HepG2 (cell line): ENCODE measurements around the gene NBEA. TPM values are rescaled to one million over a fixed set of nuclear protein-coding genes. Genes with fewer than 3 reads are reported as not detected.

Experiments
- ATAC-seq: fragments of 200-7000 bp; cut with Tn5 transposase; 3 replicates; pipeline ENCODE4 v1.9.1; 2020; ENCODE audit warnings: mild to moderate bottlenecking, moderate library complexity
- BruUV-seq: library from RNA; stranded (reverse); fragments of 400-500 nt; replicated peaks from 2 replicates; lab custom pipeline; 2021; lab: Mats Ljungman, UMichigan
- CTCF ChIA-PET: fragments of 300-600 bp; formaldehyde crosslinking; extraction: SDS; loops from one replicate; lab custom pipeline; 2021; ENCODE audit warnings: low total read pairs, inconsistent platforms, low intra/inter-chr PET ratio; lab: Yijun Ruan, JAX
- POLR2A ChIA-PET: fragments of 350-600 bp; sonication (Branson Sonifier 250); formaldehyde crosslinking; loops from one replicate; lab custom pipeline; 2020; ENCODE audit warnings: antibody characterized with exemption, inconsistent platforms; lab: Yijun Ruan, JAX
- DNase-seq: peaks from one replicate; pipeline ENCODE4 v3.0.0-alpha.2; 2015; ENCODE audit warnings: low spot score
- FAIRE-seq: peaks from 3 replicates; lab custom pipeline; 2011; peaks lifted over from hg19 to GRCh38; lab: Jason Lieb, UNC
- H2AFZ ChIP-seq: one replicate; pipeline ENCODE4 v1.6.1; 2011; ENCODE audit warnings: low read length, inconsistent platforms
- H3K27ac ChIP-seq: fragments of 300-600 bp; 3 replicates; pipeline ENCODE4 v1.8.0; 2011; ENCODE audit warnings: mixed run types, mild to moderate bottlenecking, mixed read lengths, low read length, inconsistent platforms; ENCODE audit not compliant: insufficient read depth; ENCODE audit errors: extremely low read length
- H3K27me3 ChIP-seq, 2 experiments: fragments of 200-600 bp in 1 of 2; 2 replicates in 1 of 2; 3 replicates in 1 of 2; pipeline versions ENCODE4 v1.6.0 to v1.8.0; 2011; ENCODE audit warnings: low read length in 2 of 2, mild to moderate bottlenecking in 2 of 2, moderate library complexity in 2 of 2, inconsistent platforms in 1 of 2; ENCODE audit not compliant: insufficient read depth in 2 of 2, control insufficient read depth in 1 of 2
- H3K36me3 ChIP-seq, 2 experiments: fragments of 200-600 bp in 1 of 2; replicated peaks in 1 of 2; 2 replicates in 1 of 2; 3 replicates in 1 of 2; pipeline versions ENCODE4 v1.5.1 to v1.8.0; 2011; ENCODE audit warnings: low read length in 2 of 2, inconsistent platforms in 1 of 2; ENCODE audit not compliant: insufficient read depth in 2 of 2, control insufficient read depth in 1 of 2
- H3K4me1 ChIP-seq: 2 replicates; pipeline ENCODE4 v1.5.1; 2012; ENCODE audit warnings: low read length, inconsistent platforms; ENCODE audit not compliant: insufficient read depth
- H3K4me2 ChIP-seq: 2 replicates; pipeline ENCODE4 v1.6.0; 2011; ENCODE audit warnings: low read depth, low read length, inconsistent platforms
- H3K4me3 ChIP-seq, 3 experiments: fragments of 200-600 bp in 1 of 3; sonication (generic), shearing (Covaris generic) in 1 of 3; replicated peaks in 1 of 3; 2 replicates each; pipeline ENCODE4 v1.5.1; 2011 to 2016; ENCODE audit warnings: low read length in 3 of 3, inconsistent platforms in 2 of 3, low read depth in 2 of 3, mild to moderate bottlenecking in 2 of 3, control low read depth in 1 of 3, mixed read lengths in 1 of 3; ENCODE audit not compliant: insufficient read depth in 1 of 3
- H3K79me2 ChIP-seq: one replicate; pipeline ENCODE4 v1.6.1; 2011; ENCODE audit warnings: low read length, inconsistent platforms; ENCODE audit not compliant: insufficient read depth
- H3K9ac ChIP-seq: 2 replicates; pipeline ENCODE4 v1.6.0; 2011; ENCODE audit warnings: mild to moderate bottlenecking, low read depth, low read length, inconsistent platforms; ENCODE audit not compliant: insufficient read depth
- H3K9me3 ChIP-seq: 2 replicates; pipeline ENCODE4 v1.5.1; 2012; ENCODE audit warnings: mild to moderate bottlenecking, low read length
- H4K20me1 ChIP-seq: 2 replicates; pipeline ENCODE4 v1.6.0; 2011; ENCODE audit warnings: inconsistent platforms, mild to moderate bottlenecking, low read length, moderate library complexity; ENCODE audit not compliant: insufficient read depth
- BRCA1 ChIP-seq: sonication (generic); formaldehyde crosslinking; IDR thresholded peaks from 2 replicates; pipeline ENCODE4 v1.4.0; 2020; ENCODE audit warnings: missing genetic modification reagents
- GFI1 ChIP-seq: sonication (generic); formaldehyde crosslinking; IDR thresholded peaks from 2 replicates; pipeline ENCODE4 v1.5.0; 2020; ENCODE audit warnings: missing genetic modification reagents, mild to moderate bottlenecking, borderline replicate concordance
- HHEX ChIP-seq: IDR thresholded peaks from 2 replicates; pipeline ENCODE4 v1.6.1; 2016; ENCODE audit warnings: control low read depth
- JUND ChIP-seq: sonication (generic); formaldehyde crosslinking; IDR thresholded peaks from 2 replicates; pipeline ENCODE4 v1.8.0; 2022; ENCODE audit warnings: mild to moderate bottlenecking, missing genetic modification reagents
- NAIF1 ChIP-seq: sonication (generic); formaldehyde crosslinking; IDR thresholded peaks from 2 replicates; pipeline ENCODE4 v1.5.0; 2020; ENCODE audit warnings: mild to moderate bottlenecking, missing genetic modification reagents, borderline replicate concordance
- PPARG ChIP-seq: conservative IDR thresholded peaks from 2 replicates; pipeline ENCODE4 v1.6.1; 2016; ENCODE audit warnings: missing biosample characterization, missing genetic modification reagents
- SKI ChIP-seq: fragments of 450-650 bp; IDR thresholded peaks from one replicate; pipeline ENCODE4 v1.6.1; 2018; ENCODE audit warnings: mild to moderate bottlenecking; ENCODE audit not compliant: partially characterized antibody
- THAP11 ChIP-seq: IDR thresholded peaks from 2 replicates; pipeline ENCODE4 v1.6.1; 2016; ENCODE audit warnings: missing biosample characterization, missing genetic modification reagents
- ZFP90 ChIP-seq: sonication (generic); formaldehyde crosslinking; IDR thresholded peaks from 2 replicates; pipeline ENCODE4 v1.8.0; 2022; ENCODE audit warnings: missing genetic modification reagents, mild to moderate bottlenecking, inconsistent platforms, borderline replicate concordance
- ZFY ChIP-seq: sonication (generic); formaldehyde crosslinking; IDR thresholded peaks from 2 replicates; pipeline ENCODE4 v1.4.0; 2020; ENCODE audit warnings: missing genetic modification reagents
- ZNF589 ChIP-seq: sonication (generic); formaldehyde crosslinking; conservative IDR thresholded peaks from 2 replicates; pipeline ENCODE4 v1.8.0; 2022; ENCODE audit warnings: mild to moderate bottlenecking, moderate library complexity, missing genetic modification reagents
- WGBS: methylation state at CpG from one replicate; pipeline ENCODE4 v1.1.6; 2017; ENCODE audit warnings: low lambda C conversion rate; 5-methylcytosine and 5-hydroxymethylcytosine counted together
- in situ Hi-C: cut with HindIII; loops from 2 replicates; pipeline ENCODE4 v1.10.0; 2017; ENCODE audit warnings: low pct_unique_long_range_greater_than_20kb; ENCODE audit not compliant: extremely low pct_ligation_motif_present
- intact Hi-C: fragments of 100-400 bp; cut with micrococcal nuclease; formaldehyde crosslinking; loops from one replicate; pipeline ENCODE4 v1.10.0; 2022; ENCODE audit not compliant: unreplicated experiment
- polyA plus RNA-seq, 8 experiments: library from polyadenylated mRNA; depleted of rRNA in 3 of 8; stranded (reverse) in 7 of 8; unstranded in 1 of 8; fragments of >200 nt; fragmentation: Illumina TruSeq in 4 of 8; extraction: Trizol in 4 of 8; gene quantifications; 2 replicates each; pipeline versions ENCODE4 v1.2.1 to v1.2.3, GENCODE V29; 2011 to 2016; ENCODE audit warnings: low read depth in 4 of 8, missing spikeins in 1 of 8, mixed read lengths in 1 of 8; ENCODE audit not compliant: insufficient read depth in 1 of 8
- total RNA-seq, 5 experiments: library from RNA; depleted of rRNA; stranded (reverse); fragments of >200 nt; fragmentation: Illumina TruSeq; extraction: Trizol; gene quantifications; 2 replicates each; pipeline ENCODE4 v1.2.3, GENCODE V29; 2016; ENCODE audit warnings: low read depth in 1 of 5
- TF ChIP-seq, protein P1 (sequence below): sonication (generic); formaldehyde crosslinking; IDR thresholded peaks from 2 replicates; pipeline ENCODE4 v1.4.0; 2020; ENCODE audit warnings: mild to moderate bottlenecking, low read depth, missing genetic modification reagents
- TF ChIP-seq, protein P2 (sequence below): sonication (generic); formaldehyde crosslinking; IDR thresholded peaks from 2 replicates; pipeline ENCODE4 v1.5.0; 2020; ENCODE audit warnings: mild to moderate bottlenecking, missing genetic modification reagents, borderline replicate concordance
- TF ChIP-seq, protein P3 (sequence below): sonication (generic); formaldehyde crosslinking; IDR thresholded peaks from 2 replicates; pipeline ENCODE4 v1.9.0; 2021; ENCODE audit warnings: missing genetic modification reagents, mild to moderate bottlenecking, borderline replicate concordance
- TF ChIP-seq, protein P4 (sequence below): sonication (generic); formaldehyde crosslinking; IDR thresholded peaks from 2 replicates; pipeline ENCODE4 v1.5.0; 2020; ENCODE audit warnings: missing genetic modification reagents

The NBEA gene
- total and polyA plus RNA-seq, 2 of the 13 experiments (the other 11 are each of a cell fraction or from before 2014, with no cell fraction given): 2.7 to 2.8 TPM

DNA sequence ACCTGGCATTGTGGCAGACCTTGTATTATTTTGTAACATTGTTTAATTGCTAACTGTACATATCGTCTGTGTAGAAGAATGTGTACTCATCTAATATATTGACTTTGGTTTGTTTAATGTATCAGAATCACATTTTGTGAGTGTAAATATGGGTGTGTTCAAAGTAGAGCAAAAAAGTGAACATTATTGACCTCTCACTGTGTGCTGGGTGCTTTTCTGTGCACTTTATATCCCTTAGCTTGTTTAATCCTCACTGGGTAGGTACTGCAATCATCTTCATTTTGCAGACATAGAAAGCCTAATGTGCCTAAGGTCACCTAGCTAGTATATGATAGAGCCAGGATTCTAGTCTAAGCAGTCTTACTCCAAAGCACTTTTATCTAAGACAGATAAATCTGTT is 289.4 kb downstream of the NBEA start:
- Histone ChIP-seq H3K36me3 (no peaks in the 10 kb centered on the region), H3K4me1 (no peaks in the 10 kb centered on the region), H3K4me2 (no peak overlapping the region), H3K27me3 (no peaks in the 10 kb centered on the region), H3K9ac (no peak overlapping the region), H4K20me1 (no peaks in the 10 kb centered on the region), H2AFZ (no peak overlapping the region), H3K4me3 (no peak overlapping the region), H3K79me2 (no peaks in the 10 kb centered on the region), H3K9me3 (no peaks in the 10 kb centered on the region), H3K27ac (no peak overlapping the region)
- intact Hi-C loops (no loop called here), in situ Hi-C loops (no loop called here)
- TF ChIP-seq, protein P1, sequence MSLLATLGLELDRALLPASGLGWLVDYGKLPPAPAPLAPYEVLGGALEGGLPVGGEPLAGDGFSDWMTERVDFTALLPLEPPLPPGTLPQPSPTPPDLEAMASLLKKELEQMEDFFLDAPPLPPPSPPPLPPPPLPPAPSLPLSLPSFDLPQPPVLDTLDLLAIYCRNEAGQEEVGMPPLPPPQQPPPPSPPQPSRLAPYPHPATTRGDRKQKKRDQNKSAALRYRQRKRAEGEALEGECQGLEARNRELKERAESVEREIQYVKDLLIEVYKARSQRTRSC: no peak
- TF ChIP-seq ZNF589 (CRISPR knock-in tag) (no peak), BRCA1 (CRISPR knock-in tag) (no peak), ZFP90 (CRISPR knock-in tag) (no peak)
- TF ChIP-seq, protein P2, sequence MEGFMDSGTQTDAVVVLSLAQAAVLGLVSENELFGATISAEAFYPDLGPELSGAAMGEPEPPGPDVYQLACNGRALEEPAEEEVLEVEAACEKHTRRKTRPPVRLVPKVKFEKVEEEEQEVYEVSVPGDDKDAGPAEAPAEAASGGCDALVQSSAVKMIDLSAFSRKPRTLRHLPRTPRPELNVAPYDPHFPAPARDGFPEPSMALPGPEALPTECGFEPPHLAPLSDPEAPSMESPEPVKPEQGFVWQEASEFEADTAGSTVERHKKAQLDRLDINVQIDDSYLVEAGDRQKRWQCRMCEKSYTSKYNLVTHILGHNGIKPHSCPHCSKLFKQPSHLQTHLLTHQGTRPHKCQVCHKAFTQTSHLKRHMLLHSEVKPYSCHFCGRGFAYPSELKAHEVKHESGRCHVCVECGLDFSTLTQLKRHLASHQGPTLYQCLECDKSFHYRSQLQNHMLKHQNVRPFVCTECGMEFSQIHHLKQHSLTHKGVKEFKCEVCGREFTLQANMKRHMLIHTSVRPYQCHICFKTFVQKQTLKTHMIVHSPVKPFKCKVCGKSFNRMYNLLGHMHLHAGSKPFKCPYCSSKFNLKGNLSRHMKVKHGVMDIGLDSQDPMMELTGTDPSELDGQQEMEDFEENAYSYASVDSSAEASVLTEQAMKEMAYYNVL: no peak
- POLR2A ChIA-PET: no interaction called here
- DNase-seq (no peak), ATAC-seq (no peak), FAIRE-seq (no peak)
- 91% methylated on average over 1 of the region's 1 CpG for WGBS
- BruUV-seq: no TSS peak
- CTCF ChIA-PET: no interaction called here

DNA sequence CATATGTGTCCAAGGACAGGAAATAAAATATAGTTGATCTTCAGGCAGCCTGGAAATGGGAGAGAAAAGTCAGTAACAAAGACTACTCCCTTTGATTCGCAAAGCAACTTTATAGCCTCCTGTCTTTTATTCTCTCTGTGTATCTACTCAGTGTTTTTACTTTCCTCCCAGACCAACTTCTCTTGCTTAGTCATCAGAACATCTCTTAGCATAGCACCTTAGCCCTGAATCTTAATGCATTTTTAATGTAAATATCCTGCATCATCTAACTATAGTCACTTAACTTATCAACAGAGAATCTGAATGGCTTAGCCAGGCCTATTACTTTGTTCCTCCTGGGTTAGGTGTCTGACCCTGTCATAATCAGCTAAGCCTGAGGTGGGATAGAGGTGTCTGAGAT is 296.2 kb downstream of the NBEA start:
- FAIRE-seq: no peak
- no peak for TF ChIP-seq GFI1 (CRISPR knock-in tag)
- TF ChIP-seq, protein P3, sequence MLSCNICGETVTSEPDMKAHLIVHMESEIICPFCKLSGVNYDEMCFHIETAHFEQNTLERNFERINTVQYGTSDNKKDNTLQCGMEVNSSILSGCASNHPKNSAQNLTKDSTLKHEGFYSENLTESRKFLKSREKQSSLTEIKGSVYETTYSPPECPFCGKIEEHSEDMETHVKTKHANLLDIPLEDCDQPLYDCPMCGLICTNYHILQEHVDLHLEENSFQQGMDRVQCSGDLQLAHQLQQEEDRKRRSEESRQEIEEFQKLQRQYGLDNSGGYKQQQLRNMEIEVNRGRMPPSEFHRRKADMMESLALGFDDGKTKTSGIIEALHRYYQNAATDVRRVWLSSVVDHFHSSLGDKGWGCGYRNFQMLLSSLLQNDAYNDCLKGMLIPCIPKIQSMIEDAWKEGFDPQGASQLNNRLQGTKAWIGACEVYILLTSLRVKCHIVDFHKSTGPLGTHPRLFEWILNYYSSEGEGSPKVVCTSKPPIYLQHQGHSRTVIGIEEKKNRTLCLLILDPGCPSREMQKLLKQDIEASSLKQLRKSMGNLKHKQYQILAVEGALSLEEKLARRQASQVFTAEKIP: no peak
- TF ChIP-seq HHEX: no peak
- TF ChIP-seq NAIF1 (CRISPR knock-in tag): no peak
- no peak for TF ChIP-seq PPARG (CRISPR knock-in tag)
- no peak for TF ChIP-seq JUND (CRISPR knock-in tag)
- no peak for TF ChIP-seq ZFY
- TF ChIP-seq, protein P4, sequence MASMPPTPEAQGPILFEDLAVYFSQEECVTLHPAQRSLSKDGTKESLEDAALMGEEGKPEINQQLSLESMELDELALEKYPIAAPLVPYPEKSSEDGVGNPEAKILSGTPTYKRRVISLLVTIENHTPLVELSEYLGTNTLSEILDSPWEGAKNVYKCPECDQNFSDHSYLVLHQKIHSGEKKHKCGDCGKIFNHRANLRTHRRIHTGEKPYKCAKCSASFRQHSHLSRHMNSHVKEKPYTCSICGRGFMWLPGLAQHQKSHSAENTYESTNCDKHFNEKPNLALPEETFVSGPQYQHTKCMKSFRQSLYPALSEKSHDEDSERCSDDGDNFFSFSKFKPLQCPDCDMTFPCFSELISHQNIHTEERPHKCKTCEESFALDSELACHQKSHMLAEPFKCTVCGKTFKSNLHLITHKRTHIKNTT (CRISPR knock-in tag): no peak
- no peak for TF ChIP-seq THAP11 (CRISPR knock-in tag)
- no peak for TF ChIP-seq SKI

More for the DNA sequence above, 296.2 kb downstream of the NBEA start:
- no TSS peak for BruUV-seq
- Histone ChIP-seq H3K4me3 (no peak overlapping the region), H2AFZ (no peak overlapping the region), H3K27ac (no peak overlapping the region), H3K79me2 (no peaks in the 10 kb centered on the region), H3K27me3 (no peaks in the 10 kb centered on the region), H3K36me3 (no peaks in the 10 kb centered on the region), H4K20me1 (no peaks in the 10 kb centered on the region), H3K9ac (no peak overlapping the region), H3K4me2 (no peak overlapping the region), H3K9me3 (no peaks in the 10 kb centered on the region), H3K4me1 (no peaks in the 10 kb centered on the region)
- no peak for DNase-seq
- intact Hi-C loops: no loop called here
- in situ Hi-C loops: no loop called here
- WGBS: 89% methylated on average over 1 of the region's 1 CpG
- no peak for ATAC-seq
- POLR2A ChIA-PET: no interaction called here
- CTCF ChIA-PET: no interaction called here
